Left ventricle myocardium inferior (tissue), 1 donor: ENCODE results near the gene SIGLEC8. TPM values are rescaled to one million over a fixed set of nuclear protein-coding genes. Genes with fewer than 3 reads are reported as not detected.
A peak's percentile ranks its signal among the peaks of the same experiment; 100 is the strongest.

Experiments used
- DNase-seq: peaks from one replicate; pipeline ENCODE4 v3.0.0-alpha.2; 2020
- H3K27ac ChIP-seq: fragments of 200-600 bp; replicated peaks from 2 replicates; pipeline ENCODE4 v1.8.0; 2021
- H3K27me3 ChIP-seq: fragments of 200-600 bp; 2 replicates; pipeline ENCODE4 v1.8.0; 2021; ENCODE audit warnings: low read depth
- H3K36me3 ChIP-seq: fragments of 200-600 bp; 2 replicates; pipeline ENCODE4 v1.8.0; 2021
- H3K4me1 ChIP-seq: fragments of 200-600 bp; 2 replicates; pipeline ENCODE4 v1.8.0; 2021
- H3K4me3 ChIP-seq: fragments of 200-600 bp; 2 replicates; pipeline ENCODE4 v1.8.0; 2021; ENCODE audit warnings: mild to moderate bottlenecking, moderate library complexity
- H3K9me3 ChIP-seq: fragments of 200-600 bp; replicated peaks from 2 replicates; pipeline ENCODE4 v1.8.0; 2021
- intact Hi-C: fragments of 100-400 bp; cut with micrococcal nuclease; formaldehyde crosslinking; loops from one replicate; pipeline ENCODE4 v1.11.0; 2022
- total RNA-seq: library from RNA; stranded (reverse); fragmentation: NEBNext Ultra II Directional; extraction: Animal tissue kit (Norgen Biotek cat#: 25700); gene quantifications from one replicate; pipeline ENCODE4 v1.2.1, GENCODE V29; 2021
- TF ChIP-seq, protein P1 (sequence below): fragments of 200-600 bp; IDR thresholded peaks from 2 replicates; pipeline ENCODE4 v1.8.0; 2021; ENCODE audit warnings: antibody characterized with exemption, mild to moderate bottlenecking, borderline replicate concordance
- donor health status: DM: no; HTN: yes; CAD: no; lungs with severe emphysema.

SIGLEC8 gene
- total RNA-seq, 1 donor from 2014 or later: 0.16 TPM

GRCh38 chr19:51433043-51433442, 25.2 kb downstream of the SIGLEC8 start:
- Histone ChIP-seq H3K4me3 (no peak overlapping the region), H3K4me1 (no peaks in the 10 kb centered on the region), H3K9me3 (peaks cover 3% of the 10 kb centered on the region), H3K27ac (no peak overlapping the region), H3K27me3 (peaks cover 66% of the 10 kb centered on the region), H3K36me3 (no peaks in the 10 kb centered on the region)
- DNase-seq: no peak
- TF ChIP-seq, protein P1, sequence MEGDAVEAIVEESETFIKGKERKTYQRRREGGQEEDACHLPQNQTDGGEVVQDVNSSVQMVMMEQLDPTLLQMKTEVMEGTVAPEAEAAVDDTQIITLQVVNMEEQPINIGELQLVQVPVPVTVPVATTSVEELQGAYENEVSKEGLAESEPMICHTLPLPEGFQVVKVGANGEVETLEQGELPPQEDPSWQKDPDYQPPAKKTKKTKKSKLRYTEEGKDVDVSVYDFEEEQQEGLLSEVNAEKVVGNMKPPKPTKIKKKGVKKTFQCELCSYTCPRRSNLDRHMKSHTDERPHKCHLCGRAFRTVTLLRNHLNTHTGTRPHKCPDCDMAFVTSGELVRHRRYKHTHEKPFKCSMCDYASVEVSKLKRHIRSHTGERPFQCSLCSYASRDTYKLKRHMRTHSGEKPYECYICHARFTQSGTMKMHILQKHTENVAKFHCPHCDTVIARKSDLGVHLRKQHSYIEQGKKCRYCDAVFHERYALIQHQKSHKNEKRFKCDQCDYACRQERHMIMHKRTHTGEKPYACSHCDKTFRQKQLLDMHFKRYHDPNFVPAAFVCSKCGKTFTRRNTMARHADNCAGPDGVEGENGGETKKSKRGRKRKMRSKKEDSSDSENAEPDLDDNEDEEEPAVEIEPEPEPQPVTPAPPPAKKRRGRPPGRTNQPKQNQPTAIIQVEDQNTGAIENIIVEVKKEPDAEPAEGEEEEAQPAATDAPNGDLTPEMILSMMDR: no peak
- intact Hi-C loops: no loop called here

- Histone ChIP-seq H3K27me3 (peaks cover 62% of the 10 kb centered on the region), H3K27ac (no peak overlapping the region)
Observed at GRCh38 chr19:51431124-51431523, 27.1 kb downstream of the SIGLEC8 start.

GRCh38 chr19:51430221-51430620, 28.0 kb downstream of the SIGLEC8 start:
- TF ChIP-seq, protein P1: no peak
- intact Hi-C loops: no loop called here
- no peak overlapping the region for H3K4me3 ChIP-seq

More at GRCh38 chr19:51431124-51431523, 27.1 kb downstream of the SIGLEC8 start:
- Histone ChIP-seq H3K9me3 (peaks cover 6% of the 10 kb centered on the region), H3K36me3 (no peaks in the 10 kb centered on the region), H3K4me1 (no peaks in the 10 kb centered on the region), H3K4me3 (no peak overlapping the region)
- TF ChIP-seq, protein P1: no peak
- no peak for DNase-seq
- intact Hi-C loops: no loop called here

GRCh38 chr19:51427201-51427600, 31.1 kb downstream of the SIGLEC8 start:
- no peaks in the 10 kb centered on the region for H3K36me3 ChIP-seq
- no peak overlapping the region for H3K4me3 ChIP-seq
- peaks cover 63% of the 10 kb centered on the region for H3K27me3 ChIP-seq
- intact Hi-C loops: no loop called here
- TF ChIP-seq, protein P1: no peak
- H3K27ac ChIP-seq: no peak overlapping the region
- no peak for DNase-seq
- H3K4me1 ChIP-seq: no peaks in the 10 kb centered on the region
- peaks cover 6% of the 10 kb centered on the region for H3K9me3 ChIP-seq

More at GRCh38 chr19:51430221-51430620, 28.0 kb downstream of the SIGLEC8 start:
- DNase-seq: no peak
- Histone ChIP-seq H3K36me3 (no peaks in the 10 kb centered on the region), H3K9me3 (peaks cover 6% of the 10 kb centered on the region), H3K4me1 (no peaks in the 10 kb centered on the region), H3K27me3 (peaks cover 61% of the 10 kb centered on the region), H3K27ac (no peak overlapping the region)

DNA sequence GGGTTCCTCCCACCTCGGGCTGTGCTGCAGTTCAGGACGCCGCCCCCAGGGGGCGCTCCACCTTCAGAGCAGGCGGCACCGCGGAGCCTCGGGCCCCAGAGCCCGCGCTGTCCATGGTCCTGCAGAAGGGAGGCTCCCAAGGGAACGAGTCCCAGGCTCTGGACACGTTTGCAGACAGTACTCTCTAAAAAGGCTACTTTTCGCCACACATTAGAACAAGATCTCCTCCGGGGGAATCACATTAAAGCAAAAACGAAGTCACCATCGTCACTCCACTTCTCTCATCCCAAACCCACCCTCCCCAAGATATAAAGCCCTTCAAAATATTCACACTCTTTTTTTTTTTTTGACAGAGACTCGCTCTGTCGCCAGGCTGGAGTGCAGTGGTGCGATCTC, 36.2 kb downstream of the SIGLEC8 start:
- H3K4me1 ChIP-seq: no peaks in the 10 kb centered on the region
- DNase-seq: peak; percentile 82
- intact Hi-C loops: no loop called here
- no peaks in the 10 kb centered on the region for H3K9me3 ChIP-seq
- H3K36me3 ChIP-seq: no peaks in the 10 kb centered on the region
- H3K27me3 ChIP-seq: peaks cover 90% of the 10 kb centered on the region
- no peak overlapping the region for H3K4me3 ChIP-seq
- no peak overlapping the region for H3K27ac ChIP-seq
- TF ChIP-seq, protein P1: peak; percentile 87
